GM21529 (cell line): ENCODE results near the gene AATK.
"Not testable (repeated sequence)": the region's sequence is repeated elsewhere in the genome, so short reads cannot be mapped to it uniquely, and the experiment has no call there.

Experiments used
- ATAC-seq: cut with Tn5 transposase; IDR thresholded peaks from one replicate; pipeline ENCODE4 v1.9.1; 2021; ENCODE audit not compliant: unreplicated experiment

The AATK gene

DNA sequence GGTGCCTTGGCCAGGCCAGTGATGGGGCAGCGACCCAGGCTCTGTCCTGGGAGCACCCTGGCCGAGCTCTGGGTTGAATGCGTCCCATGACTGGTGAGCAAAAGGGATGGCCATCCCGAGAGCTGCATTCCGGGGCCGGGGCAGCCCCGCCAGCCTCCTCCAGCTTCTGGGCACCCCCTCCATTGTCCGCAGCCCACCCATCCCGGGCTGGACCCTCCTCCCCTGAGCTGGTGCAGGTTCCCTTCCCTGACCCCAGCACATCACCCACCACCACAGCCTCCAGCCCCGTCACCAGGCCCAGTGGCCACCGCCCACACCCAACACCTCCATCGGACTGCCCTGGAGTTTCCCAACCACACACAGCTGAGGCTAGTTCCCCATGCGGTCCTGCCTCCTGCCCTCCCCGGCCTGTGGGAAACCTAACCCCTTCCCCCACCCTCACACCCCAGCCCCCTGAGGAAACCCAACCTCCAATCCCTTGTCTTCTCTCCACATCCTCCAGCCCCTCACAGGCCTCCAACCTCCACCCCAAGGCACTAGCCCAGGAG is 17.0 kb downstream of the AATK start:
- no peak for ATAC-seq

- no peak for ATAC-seq
Observed at GRCh38 chr17:81148571-81148970, 17.4 kb downstream of the AATK start.

- ATAC-seq = no peak
Observed at GRCh38 chr17:81147701-81148100, 18.3 kb downstream of the AATK start.

- not testable (repeated sequence) for ATAC-seq
Observed at GRCh38 chr17:81146208-81146607, 19.8 kb downstream of the AATK start.

- ATAC-seq = no peak
Observed at GRCh38 chr17:81144423-81144781, 21.6 kb downstream of the AATK start.

DNA sequence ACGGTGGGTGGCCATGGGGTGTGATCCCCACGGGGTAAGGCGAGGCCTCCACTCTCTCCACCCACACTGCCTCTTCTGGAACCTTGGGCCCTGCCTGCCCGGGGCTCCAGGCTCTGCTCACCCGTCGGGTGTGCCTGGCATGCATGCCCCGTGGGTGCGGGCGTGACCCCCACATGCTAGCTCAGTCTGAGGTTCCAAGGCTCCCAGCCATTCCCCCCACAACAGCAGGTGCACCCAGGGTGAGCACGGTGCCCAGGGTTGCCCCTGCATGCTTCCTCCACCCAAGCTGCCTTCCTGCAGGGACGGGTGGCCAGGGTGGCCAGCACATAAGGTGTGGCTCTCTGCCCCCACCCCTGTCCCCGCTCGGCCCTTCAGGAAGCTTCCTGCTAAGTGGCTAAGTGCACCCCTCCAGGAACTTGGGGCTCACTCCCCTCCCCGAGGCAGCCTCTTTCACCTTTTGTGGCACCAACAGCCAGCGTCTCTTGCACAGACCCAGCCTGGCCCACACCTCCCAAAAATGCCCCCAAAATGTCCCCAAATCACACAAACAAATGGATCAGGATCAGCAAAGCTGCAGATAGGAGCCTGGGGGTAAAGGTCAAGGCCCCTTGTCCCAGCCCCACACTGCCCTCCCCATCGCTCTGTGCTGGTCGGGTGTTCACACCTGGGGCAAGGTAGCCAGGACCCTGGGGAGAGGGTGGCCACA is 22.2 kb downstream of the AATK start:
- ATAC-seq = no peak

DNA sequence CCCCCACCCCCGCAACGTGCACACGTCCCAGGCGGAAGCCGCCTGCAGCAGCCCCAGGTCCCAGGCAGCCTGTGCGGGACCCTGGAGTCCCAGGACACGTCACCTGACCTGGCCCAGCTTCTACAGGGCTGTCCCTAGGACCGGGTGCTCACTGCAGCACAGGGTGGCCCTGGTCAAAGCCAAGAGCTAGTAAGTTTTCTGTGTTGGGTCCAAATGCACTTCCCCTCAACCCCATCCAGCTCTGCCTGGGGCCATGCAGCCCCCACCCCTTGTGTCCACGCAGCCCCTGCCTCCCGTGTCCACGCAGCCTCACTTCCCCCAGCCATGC is 22.9 kb downstream of the AATK start:
- no peak for ATAC-seq

- ATAC-seq = no peak
Observed at GRCh38 chr17:81142301-81143199, 23.5 kb downstream of the AATK start.

GRCh38 chr17:81140695-81141094 is 25.3 kb downstream of the AATK start:
- ATAC-seq = no peak

GRCh38 chr17:81140018-81140417 is 26.0 kb downstream of the AATK start:
- no peak for ATAC-seq

GRCh38 chr17:81139428-81139827 is 26.6 kb downstream of the AATK start:
- no peak for ATAC-seq

DNA sequence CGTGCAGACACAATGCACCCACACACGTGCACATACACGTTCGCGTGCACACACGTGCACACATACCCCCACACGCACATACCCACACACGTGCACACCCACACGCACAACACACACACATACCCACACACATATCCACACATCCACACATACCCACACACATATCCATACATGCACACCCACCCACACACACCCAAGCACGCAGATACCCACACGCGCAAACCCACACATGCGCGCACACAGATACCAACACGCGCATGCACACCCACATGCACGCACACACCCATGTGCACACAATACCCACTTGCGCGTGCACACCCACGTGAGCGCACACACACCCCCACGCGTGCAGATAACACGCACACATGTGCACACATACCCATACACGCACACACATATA is 27.5 kb downstream of the AATK start:
- ATAC-seq = no peak

GRCh38 chr17:81138083-81138482 is 27.9 kb downstream of the AATK start:
- no peak for ATAC-seq

- ATAC-seq = no peak
Observed at GRCh38 chr17:81137248-81137647, 28.8 kb downstream of the AATK start.

DNA sequence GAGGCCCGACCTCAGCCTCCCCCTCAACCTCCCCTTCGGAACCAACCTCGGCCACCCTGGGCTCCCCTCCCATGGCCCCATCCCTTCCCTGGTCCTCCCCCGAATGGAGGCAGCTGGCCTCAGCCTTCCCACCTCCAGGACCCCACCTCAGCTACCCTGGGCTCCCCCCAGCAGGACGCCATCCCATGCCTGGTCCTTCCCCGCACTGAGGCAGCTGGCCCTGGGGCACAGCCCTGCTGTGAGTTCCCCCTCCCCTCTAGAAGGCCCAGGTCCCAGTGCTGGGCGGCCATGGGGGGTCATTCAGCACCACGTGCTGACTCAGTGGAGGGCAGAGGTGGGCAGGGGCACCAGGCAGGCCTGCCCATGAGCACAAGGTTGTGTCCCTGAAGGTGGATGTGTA is 29.7 kb downstream of the AATK start:
- ATAC-seq = no peak

GRCh38 chr17:81135505-81136278 is 30.3 kb downstream of the AATK start:
- ATAC-seq = no peak

DNA sequence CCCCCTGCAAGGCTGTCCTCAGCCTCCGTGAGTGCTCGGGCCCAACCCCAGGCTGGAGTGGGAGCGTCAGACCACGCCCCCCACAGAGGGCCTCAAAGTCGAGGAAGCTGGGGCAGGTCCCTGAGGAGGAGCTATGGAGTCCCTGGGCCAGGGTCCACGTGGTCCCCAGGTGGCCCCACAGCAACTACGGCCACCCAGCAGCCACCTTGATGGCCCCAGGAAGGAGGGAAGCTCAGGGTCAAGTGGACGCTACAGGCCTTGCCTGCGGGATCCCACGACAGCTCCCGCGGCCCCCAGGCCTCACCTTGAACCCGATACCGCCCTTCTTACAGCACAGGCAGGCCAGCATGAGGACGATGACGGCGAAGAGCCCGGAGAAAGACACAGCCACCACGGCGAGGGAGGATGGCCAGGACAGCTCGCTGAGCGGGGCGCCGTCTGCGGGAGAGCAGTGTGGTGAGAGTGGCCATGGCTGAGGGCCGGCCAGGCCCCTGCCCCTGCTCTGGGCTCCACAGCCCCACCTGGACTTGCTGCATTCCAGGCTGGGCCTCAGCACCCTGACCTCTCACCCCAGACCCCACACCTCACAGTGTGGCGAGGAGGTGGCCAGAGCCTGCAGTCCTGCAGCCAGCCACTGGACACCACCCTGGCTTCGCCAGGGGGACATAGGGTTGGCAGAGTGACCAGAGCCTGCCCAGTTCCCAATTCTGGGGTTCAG is 31.8 kb downstream of the AATK start:
- no peak for ATAC-seq

DNA sequence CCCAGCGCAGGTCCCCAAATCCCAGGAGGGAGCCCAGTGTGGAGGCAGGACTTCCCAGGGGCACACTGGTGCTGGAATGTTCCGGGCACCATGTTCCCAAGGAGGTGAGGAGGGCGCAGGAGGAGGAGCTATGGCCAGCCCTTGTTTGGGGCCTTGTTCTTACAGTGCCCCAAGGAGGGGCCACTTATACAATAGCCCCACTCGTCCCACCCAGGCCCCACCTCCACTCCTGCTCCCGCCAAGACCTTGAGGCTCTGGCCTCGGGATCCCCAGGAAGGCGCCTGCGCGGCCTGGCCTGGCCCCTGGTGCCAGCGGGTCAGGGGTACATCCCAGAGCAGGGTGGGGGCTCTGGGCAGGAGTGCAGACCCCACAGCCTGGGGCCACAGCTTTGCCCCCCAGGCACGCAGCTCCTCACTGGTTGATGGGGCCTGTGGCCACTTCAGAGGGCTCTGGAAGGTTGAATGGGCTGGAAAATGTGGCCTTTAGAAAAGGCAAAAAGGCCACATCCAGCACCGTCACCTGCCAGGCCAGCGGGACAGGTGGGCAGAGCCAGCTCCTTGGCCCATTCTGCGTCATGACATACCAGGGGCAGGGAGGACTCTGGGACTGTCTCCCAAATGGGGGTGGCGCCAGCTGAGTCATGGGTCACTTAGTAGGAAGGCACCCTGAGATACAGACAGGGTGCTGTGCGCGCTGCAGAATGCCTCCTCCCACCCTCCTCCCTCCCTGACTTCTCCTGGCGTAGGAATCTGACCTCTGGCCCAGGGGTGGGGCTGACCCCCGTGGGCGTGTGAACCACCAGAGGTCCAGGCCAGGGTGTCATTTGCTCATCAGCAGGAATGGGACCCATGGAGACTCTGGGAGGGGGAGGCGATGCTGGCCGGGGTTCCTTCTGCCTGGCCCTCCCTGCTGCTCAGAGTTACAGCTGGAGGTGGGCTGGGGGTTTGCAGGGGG is 33.0 kb downstream of the AATK start:
- ATAC-seq = no peak

GRCh38 chr17:81132197-81132540 is 33.9 kb downstream of the AATK start:
- ATAC-seq = no peak
